Caco-2 (cell line): ENCODE measurements around the gene AMER2. TPM values are rescaled to one million over a fixed set of nuclear protein-coding genes. Genes with fewer than 3 reads are reported as not detected.

Experiments used
- Bru-seq: library from RNA; stranded (reverse); fragments of 400-500 nt; gene quantifications from one replicate; lab custom pipeline; 2021; lab: Mats Ljungman, UMichigan
- BruChase-seq, 2 experiments: library from RNA; stranded (reverse); fragments of 400-500 nt; gene quantifications; one replicate each; lab custom pipeline; 2021; lab: Mats Ljungman, UMichigan
- BruUV-seq: library from RNA; stranded (reverse); fragments of 400-500 nt; replicated peaks from 2 replicates; lab custom pipeline; 2021; lab: Mats Ljungman, UMichigan
- CTCF ChIA-PET: fragments of 300-600 bp; sonication (Branson Sonifier 250); formaldehyde crosslinking; loops from one replicate; lab custom pipeline; 2022; ENCODE audit warnings: antibody characterized with exemption; lab: Charles Lee
- POLR2A ChIA-PET: fragments of 300-600 bp; sonication (Branson Sonifier 250); formaldehyde crosslinking; loops from one replicate; lab custom pipeline; 2022; ENCODE audit warnings: antibody characterized with exemption; lab: Charles Lee
- DNase-seq, 2 experiments: peaks; one replicate each; pipeline versions ENCODE4 v3.0.0 to v3.0.0-alpha.2; 2020 to 2022
- H3K27me3 ChIP-seq: replicated peaks from 2 replicates; pipeline ENCODE4 v1.6.0; 2011; ENCODE audit warnings: low read length; ENCODE audit not compliant: control insufficient read depth, insufficient read depth
- H3K36me3 ChIP-seq: 2 replicates; pipeline ENCODE4 v1.5.1; 2011; ENCODE audit warnings: low read length; ENCODE audit not compliant: control insufficient read depth, insufficient read depth
- H3K4me1 ChIP-seq: fragments of 250-450 bp; sonication (Bioruptor Pico); 2 replicates; pipeline ENCODE4 v1.5.1; 2020; ENCODE audit warnings: mild to moderate bottlenecking
- H3K4me3 ChIP-seq: 2 replicates; pipeline ENCODE4 v1.5.1; 2011; ENCODE audit warnings: low read depth, mild to moderate bottlenecking, control low read depth, low read length
- H3K9me3 ChIP-seq: fragments of 250-450 bp; sonication (Bioruptor Pico); 2 replicates; pipeline ENCODE4 v1.5.1; 2020; ENCODE audit warnings: mild to moderate bottlenecking, moderate library complexity
- H3K27ac Mint-ChIP-seq: one replicate; pipeline ENCODE4 v1.8.0; 2022; ENCODE audit warnings: mixed read lengths; ENCODE audit not compliant: unreplicated experiment
- H3K27me3 Mint-ChIP-seq: one replicate; pipeline ENCODE4 v1.8.0; 2022; ENCODE audit warnings: mixed read lengths; ENCODE audit not compliant: insufficient read depth, unreplicated experiment
- H3K36me3 Mint-ChIP-seq: one replicate; pipeline ENCODE4 v1.8.0; 2022; ENCODE audit warnings: mild to moderate bottlenecking, mixed read lengths; ENCODE audit not compliant: insufficient read depth, unreplicated experiment
- H3K4me1 Mint-ChIP-seq: one replicate; pipeline ENCODE4 v1.8.0; 2022; ENCODE audit warnings: low read depth, mixed read lengths; ENCODE audit not compliant: unreplicated experiment
- H3K4me3 Mint-ChIP-seq: one replicate; pipeline ENCODE4 v1.8.0; 2022; ENCODE audit warnings: mild to moderate bottlenecking, moderate library complexity, mixed read lengths; ENCODE audit not compliant: unreplicated experiment
- H3K9me3 Mint-ChIP-seq: one replicate; pipeline ENCODE4 v1.8.0; 2022; ENCODE audit warnings: mixed read lengths; ENCODE audit not compliant: unreplicated experiment
- intact Hi-C: fragments of 100-400 bp; cut with micrococcal nuclease; formaldehyde crosslinking; loops from one replicate; pipeline ENCODE4 v1.10.0; 2022; ENCODE audit not compliant: unreplicated experiment
- long read RNA-seq: library from polyadenylated mRNA; stranded (forward); transcript quantifications from one replicate; pipeline ENCODE4 v2.0.0, GENCODE V29; 2022
- total RNA-seq: library from RNA; stranded (reverse); gene quantifications from 2 replicates; pipeline ENCODE4 v1.2.3, GENCODE V29; 2022
- TF ChIP-seq, protein P1 (sequence below), 2 experiments: fragments of 200-600 bp in 1 of 2; IDR thresholded peaks; 1 replicate in 1 of 2; 2 replicates in 1 of 2; pipeline versions ENCODE4 v1.5.1 to v1.8.0; 2011 to 2022; ENCODE audit warnings: antibody characterized with exemption in 1 of 2, control low read depth in 1 of 2, inconsistent platforms in 1 of 2, low read depth in 1 of 2, low read length in 1 of 2, mild to moderate bottlenecking in 1 of 2, moderate library complexity in 1 of 2; ENCODE audit not compliant: insufficient read depth in 1 of 2, severe bottlenecking in 1 of 2, unreplicated experiment in 1 of 2

AMER2 gene, protein sequence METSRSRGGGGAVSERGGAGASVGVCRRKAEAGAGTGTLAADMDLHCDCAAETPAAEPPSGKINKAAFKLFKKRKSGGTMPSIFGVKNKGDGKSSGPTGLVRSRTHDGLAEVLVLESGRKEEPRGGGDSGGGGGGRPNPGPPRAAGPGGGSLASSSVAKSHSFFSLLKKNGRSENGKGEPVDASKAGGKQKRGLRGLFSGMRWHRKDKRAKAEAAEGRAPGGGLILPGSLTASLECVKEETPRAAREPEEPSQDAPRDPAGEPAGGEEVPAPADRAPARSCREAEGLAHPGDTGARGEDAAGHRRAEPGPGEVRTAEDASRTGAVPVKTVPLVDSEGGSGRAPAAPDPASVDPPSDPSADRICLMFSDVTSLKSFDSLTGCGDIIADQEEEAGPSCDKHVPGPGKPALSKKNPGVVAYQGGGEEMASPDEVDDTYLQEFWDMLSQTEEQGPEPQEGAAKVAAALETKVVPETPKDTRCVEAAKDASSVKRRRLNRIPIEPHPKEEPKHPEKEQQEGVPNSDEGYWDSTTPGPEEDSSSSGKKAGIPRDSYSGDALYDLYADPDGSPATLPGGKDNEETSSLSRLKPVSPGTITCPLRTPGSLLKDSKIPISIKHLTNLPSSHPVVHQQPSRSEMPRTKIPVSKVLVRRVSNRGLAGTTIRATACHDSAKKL
- total RNA-seq, result not detected in 2 replicates
- Bru-seq, nascent RNA, result percentile 11 among the genes with signal in this experiment
- BruChase-seq, experiment 1, labeled RNA remaining after a 2-hour chase, result percentile 14 among the genes with signal in this experiment
- percentile 12 among the genes with signal in this experiment for BruChase-seq, experiment 2, labeled RNA remaining after a 6-hour chase
- long read RNA-seq, result 0 reads

DNA sequence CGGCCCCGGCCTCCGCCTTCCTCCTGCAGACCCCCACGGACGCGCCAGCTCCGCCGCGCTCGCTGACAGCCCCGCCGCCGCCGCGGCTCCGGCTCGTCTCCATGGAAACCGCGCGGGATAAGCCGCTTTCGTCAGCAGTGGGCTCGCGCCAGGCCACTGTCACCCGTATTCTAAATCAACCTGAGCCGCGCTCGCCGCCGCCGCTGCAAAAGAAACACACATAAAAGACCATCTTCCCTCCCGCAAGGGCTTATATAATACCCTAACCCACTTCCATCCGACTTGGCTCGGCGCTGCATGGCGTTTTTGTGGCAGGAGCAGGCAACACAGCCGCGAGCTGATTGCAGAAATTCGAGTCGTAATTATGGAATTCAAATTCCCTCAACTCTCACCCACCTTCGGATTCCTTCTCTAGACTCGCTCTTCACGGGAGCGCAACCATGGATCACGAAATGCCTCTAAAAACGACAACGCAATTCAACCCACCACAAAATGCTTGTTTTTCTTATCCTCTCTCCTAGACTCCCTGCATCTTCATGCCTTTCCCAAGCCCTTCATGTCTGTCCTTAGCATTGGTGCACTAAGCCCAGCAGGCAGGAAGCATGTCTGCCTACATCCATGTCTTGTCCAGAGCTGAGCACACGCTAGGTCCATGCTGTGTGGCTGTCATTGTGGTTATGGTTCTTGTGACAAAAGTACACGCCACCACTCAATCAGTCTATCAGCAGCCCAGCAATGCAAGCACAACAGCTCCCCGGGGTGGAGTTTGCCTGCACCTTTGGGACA is at the start of gene AMER2:
TSS of gene AMER2 (minus strand) at position 772 of the 786 bp plus-strand sequence. CDS start at position 103, 669 bp downstream.
- no peaks in the 10 kb centered on the region; the same call in 1 of the 2 replicates for H3K27me3 ChIP-seq
- no TSS peak for BruUV-seq
- ChIA-PET POLR2A (no interaction called here), CTCF (no interaction called here)
- no peaks in the 10 kb centered on the region for H3K9me3 ChIP-seq
- H3K4me1 ChIP-seq, result no peaks in the 10 kb centered on the region
- Mint-ChIP-seq H3K4me3 (no peak within 1 kb of the TSS), H3K36me3 (no peaks in the 10 kb centered on the region), H3K27ac (no peak within 1 kb of the TSS), H3K4me1 (no peaks in the 10 kb centered on the region), H3K27me3 (peaks cover 14% of the 10 kb centered on the region), H3K9me3 (peaks cover 9% of the 10 kb centered on the region)
- DNase-seq, result no peak
- H3K36me3 ChIP-seq, result no peaks in the 10 kb centered on the region
- TF ChIP-seq, protein P1, sequence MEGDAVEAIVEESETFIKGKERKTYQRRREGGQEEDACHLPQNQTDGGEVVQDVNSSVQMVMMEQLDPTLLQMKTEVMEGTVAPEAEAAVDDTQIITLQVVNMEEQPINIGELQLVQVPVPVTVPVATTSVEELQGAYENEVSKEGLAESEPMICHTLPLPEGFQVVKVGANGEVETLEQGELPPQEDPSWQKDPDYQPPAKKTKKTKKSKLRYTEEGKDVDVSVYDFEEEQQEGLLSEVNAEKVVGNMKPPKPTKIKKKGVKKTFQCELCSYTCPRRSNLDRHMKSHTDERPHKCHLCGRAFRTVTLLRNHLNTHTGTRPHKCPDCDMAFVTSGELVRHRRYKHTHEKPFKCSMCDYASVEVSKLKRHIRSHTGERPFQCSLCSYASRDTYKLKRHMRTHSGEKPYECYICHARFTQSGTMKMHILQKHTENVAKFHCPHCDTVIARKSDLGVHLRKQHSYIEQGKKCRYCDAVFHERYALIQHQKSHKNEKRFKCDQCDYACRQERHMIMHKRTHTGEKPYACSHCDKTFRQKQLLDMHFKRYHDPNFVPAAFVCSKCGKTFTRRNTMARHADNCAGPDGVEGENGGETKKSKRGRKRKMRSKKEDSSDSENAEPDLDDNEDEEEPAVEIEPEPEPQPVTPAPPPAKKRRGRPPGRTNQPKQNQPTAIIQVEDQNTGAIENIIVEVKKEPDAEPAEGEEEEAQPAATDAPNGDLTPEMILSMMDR (IDR thresholded peaks at IDR 0.05; ENCODE audit: insufficient read depth in 1 of 2, low read depth in 1 of 2, low read length in 1 of 2, severe bottlenecking in 1 of 2, unreplicated experiment in 1 of 2), result no peak
- H3K4me3 ChIP-seq, result no peak within 1 kb of the TSS
- intact Hi-C loops, result no loop called here

DNA sequence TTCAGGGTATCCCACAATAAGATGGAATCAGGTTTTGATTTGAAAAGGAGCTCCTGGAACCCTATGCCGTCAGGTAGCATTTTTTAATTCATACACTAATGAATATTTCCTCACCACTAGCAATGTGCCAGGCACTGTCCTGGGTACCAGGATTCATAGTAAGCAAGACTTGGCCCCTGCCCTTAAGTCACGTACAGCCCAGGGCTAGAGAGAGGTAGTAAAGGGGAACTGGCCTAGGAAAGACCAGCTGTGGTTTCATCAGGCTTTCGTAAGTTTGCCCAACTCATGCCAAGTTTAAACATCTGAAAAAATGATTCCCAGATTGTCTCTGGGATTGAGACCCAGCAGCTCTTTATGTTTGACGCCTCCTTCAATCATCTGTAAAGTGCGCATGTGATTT is 45.9 kb upstream of the AMER2 start:
- H3K4me1 Mint-ChIP-seq, result no peaks in the 10 kb centered on the region
- Histone ChIP-seq H3K4me3 (no peak overlapping the region), H3K36me3 (no peaks in the 10 kb centered on the region), H3K4me1 (no peaks in the 10 kb centered on the region), H3K27me3 (no peaks in the 10 kb centered on the region), H3K9me3 (no peaks in the 10 kb centered on the region)
- CTCF ChIA-PET, result no interaction called here
- no peaks in the 10 kb centered on the region for H3K9me3 Mint-ChIP-seq
- H3K27me3 Mint-ChIP-seq, result peaks cover 7% of the 10 kb centered on the region
- no peak for DNase-seq
- no TSS peak for BruUV-seq
- intact Hi-C loops, result no loop called here
- POLR2A ChIA-PET, result no interaction called here
- no peaks in the 10 kb centered on the region for H3K36me3 Mint-ChIP-seq
- no peak overlapping the region for H3K4me3 Mint-ChIP-seq
- TF ChIP-seq, protein P1 (IDR thresholded peaks at IDR 0.05; ENCODE audit: insufficient read depth in 1 of 2, low read depth in 1 of 2, low read length in 1 of 2, severe bottlenecking in 1 of 2, unreplicated experiment in 1 of 2), result no peak
- no peak overlapping the region for H3K27ac Mint-ChIP-seq
